Measurements from ENCODE around the gene HSPB6. TPM values are rescaled to one million over a fixed set of nuclear protein-coding genes. Genes with fewer than 3 reads are reported as not detected.

HSPB6 gene
- total and polyA plus RNA-seq, 2 of the 8 experiments (the other 6 are each of a cell fraction or from before 2014, with no cell fraction given): 0.91 TPM; not detected in 1

DNA sequence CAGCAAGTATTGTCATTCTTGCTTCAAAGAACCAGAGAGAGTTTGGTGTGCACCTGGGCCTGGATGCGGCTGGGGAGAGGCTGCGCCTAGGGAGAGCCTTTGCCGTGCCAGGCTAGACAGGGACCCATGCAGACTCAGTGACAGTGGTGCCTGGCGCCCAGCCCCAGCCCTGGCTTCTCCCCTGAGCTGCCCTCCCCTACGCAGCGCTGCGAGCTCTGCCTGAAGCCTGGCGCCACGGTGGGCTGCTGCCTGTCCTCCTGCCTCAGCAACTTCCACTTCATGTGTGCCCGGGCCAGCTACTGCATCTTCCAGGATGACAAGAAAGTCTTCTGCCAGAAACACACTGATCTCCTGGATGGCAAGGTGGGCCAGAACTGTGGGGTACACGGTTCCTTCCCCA is 27.1 kb downstream of the HSPB6 start (continued):
- TF ChIP-seq MAFK (IDR thresholded peaks at IDR 0.05; ENCODE audit: low read depth, low read length): no peak

All from H1 (cell line).